Ramos (cell line): ENCODE measurements around the gene RNGTT.
"Not testable (repeated sequence)": the region's sequence is repeated elsewhere in the genome, so short reads cannot be mapped to it uniquely, and the experiment has no call there.

Source experiments
- in situ Hi-C: fragments of 300-500 bp; cut with MboI; formaldehyde crosslinking; loops from one replicate; pipeline ENCODE4 v1.14.3; 2022; ENCODE audit warnings: low sequenced_read_pairs; ENCODE audit not compliant: unreplicated experiment

RNGTT gene

GRCh38 chr6:88750936-88751335 is 212.5 kb downstream of the RNGTT start:
- in situ Hi-C loops: no loop called here

GRCh38 chr6:88749849-88750248 is 213.6 kb downstream of the RNGTT start:
- in situ Hi-C loops: no loop called here

GRCh38 chr6:88748141-88748540 is 215.3 kb downstream of the RNGTT start:
- in situ Hi-C loops: no loop called here

GRCh38 chr6:88741939-88742338 is 221.5 kb downstream of the RNGTT start:
- in situ Hi-C loops: no loop called here

DNA sequence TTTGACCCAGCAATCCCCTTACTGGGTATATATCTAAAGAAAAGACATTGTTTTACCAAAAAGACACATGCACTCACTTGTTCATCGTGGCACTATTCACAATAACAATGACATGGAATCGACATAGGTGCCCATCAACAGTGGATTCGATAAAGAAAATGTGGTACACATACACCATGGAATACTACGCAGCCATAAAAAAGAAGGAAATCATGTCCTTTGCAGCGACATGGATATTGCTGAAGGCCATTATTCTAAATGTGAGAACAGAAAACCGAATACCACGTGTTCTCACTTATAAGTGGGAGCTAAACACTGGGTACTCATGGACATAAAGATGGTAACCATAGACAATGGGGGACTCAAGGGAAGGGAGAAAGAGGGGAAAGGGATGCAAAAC is 222.3 kb downstream of the RNGTT start:
- in situ Hi-C loops: no loop called here

DNA sequence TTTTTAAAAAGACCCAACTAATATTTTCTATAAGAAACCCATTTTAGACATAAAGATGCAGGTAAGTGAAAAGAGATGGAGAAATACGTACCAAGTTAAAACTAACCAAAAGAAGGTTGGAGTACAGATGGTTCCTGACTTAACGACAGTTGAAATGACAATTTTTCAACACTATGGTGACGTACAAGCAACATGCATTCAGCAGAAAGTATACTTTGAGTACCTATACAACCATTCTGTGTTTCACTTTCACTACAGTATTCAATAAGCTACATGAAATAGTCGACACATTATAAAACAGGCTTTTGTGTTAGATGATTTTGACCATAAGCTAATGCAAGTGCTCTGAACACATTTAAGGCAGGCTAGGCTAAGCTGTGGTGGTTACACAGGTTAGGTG is 228.9 kb downstream of the RNGTT start:
- in situ Hi-C loops: no loop called here

GRCh38 chr6:88730611-88731011 is 232.8 kb downstream of the RNGTT start:
- in situ Hi-C loops: no loop called here

DNA sequence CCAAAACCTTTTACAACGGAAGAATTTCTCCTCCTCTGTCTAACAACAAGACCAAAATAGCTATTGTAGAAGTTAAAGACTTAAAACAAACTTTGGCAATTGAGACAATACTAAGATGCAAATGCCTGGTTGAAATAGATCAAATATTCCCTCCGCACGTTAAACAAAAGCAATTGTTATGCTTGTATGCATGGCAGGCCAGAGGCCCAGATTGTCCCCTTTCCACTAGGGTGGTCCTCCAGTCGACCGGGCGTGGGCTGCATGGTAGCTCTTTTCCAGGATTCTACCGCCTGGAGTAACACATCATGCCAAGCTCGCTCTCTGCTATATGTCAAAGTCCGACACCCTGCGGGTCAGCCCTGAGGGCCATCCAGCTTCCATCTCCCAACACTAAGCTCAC is 234.7 kb downstream of the RNGTT start:
- in situ Hi-C loops: no loop called here

- in situ Hi-C loops: not testable (repeated sequence)
Measured at GRCh38 chr6:88726409-88726808, 237.0 kb downstream of the RNGTT start.

DNA sequence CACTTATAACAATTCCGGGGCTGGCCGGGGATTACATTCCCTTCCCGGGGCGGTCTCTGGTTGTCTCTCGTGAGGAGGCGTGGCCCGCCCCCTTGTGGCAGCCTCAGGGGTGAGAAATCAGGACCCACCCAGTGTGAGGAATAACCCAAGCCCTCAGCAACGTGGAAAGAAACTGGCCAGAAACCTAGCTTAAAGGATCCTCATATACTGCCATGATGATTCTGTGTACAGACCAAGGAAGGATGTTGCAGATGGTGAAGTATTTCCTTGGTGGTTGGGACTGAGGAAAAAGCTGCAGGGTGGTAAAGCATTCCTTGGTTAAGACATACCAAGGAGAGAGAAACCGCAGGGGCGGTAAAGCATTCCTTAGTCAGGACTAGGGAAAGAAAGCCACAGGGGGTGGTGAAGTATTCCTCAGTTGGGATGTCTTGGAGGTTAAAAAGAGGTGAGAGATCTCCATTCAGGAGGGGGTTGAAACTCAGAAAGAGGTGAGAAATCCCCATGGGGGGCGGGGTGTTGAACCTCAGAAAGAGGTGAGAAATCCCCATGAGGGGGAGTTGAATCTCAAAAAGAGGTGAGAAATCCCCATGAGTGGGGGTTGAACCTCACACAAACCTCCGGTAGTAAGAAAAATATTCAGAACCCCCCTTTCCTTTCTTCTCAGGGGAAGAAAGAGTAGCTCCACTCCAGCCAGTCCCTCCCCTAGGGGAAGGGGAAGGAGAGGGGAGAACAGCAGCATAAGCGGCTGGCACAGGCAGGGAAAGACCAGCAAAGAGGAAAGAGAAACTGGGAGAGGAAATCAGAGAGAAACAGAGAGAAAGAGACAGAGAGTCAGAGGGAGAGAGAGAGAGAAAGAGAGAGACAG is 238.1 kb downstream of the RNGTT start:
- in situ Hi-C loops: no loop called here

GRCh38 chr6:88722686-88723085 is 240.7 kb downstream of the RNGTT start:
- in situ Hi-C loops: no loop called here

- in situ Hi-C loops: not testable (repeated sequence)
Measured at GRCh38 chr6:88716399-88716798, 247.0 kb downstream of the RNGTT start.

DNA sequence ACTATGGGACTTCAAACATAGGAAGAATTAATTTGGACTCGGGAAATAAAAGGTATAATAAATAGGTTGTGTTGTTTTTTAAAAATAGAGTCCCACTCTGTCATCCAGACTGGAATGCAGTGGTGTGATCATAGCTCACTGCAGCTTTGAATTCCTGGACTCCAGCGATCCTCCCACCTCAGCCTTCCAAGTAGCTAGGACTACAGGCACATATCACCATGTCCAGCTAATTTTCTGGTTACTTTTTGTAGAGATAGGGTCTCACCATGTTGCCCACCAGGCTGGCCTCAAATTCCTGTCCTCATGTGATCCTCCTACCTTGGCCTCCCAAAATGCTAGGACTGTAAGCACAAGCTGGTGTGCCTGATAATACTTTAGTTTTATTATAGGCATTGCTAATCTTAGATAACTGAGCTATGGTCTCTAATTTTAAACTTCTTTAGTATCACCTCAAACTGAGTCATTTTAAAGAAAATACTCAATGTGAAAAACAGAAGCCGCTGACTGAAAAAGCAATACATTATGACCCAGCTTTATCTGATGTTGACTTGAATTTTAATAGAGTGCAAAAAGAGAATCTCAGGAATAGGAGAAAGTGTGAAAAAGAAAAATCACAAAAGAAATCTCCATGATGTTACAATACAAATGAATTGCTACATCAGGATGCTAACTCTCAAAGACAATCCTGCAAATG is 251.0 kb downstream of the RNGTT start:
- in situ Hi-C loops: no loop called here

DNA sequence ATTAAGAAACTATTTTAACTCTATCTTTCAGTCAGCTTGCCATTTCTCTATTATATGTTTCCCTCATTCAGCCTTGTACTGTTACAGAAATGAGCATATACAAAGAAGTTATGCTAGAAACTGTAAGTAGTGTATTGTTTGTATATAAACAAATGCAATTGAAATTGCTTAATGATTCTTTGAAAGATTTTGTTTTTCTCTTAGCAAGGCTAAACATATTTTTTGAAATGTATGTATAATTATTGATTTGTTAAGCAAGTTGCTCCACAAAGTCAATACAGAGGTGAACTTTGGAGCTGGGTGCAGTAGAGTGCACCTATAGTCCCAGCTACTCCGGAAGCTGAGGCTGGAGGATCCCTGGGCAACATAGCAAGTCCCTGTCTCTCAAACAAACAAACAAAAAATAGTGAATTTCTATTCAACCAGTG is 253.6 kb downstream of the RNGTT start:
- in situ Hi-C loops: no loop called here

DNA sequence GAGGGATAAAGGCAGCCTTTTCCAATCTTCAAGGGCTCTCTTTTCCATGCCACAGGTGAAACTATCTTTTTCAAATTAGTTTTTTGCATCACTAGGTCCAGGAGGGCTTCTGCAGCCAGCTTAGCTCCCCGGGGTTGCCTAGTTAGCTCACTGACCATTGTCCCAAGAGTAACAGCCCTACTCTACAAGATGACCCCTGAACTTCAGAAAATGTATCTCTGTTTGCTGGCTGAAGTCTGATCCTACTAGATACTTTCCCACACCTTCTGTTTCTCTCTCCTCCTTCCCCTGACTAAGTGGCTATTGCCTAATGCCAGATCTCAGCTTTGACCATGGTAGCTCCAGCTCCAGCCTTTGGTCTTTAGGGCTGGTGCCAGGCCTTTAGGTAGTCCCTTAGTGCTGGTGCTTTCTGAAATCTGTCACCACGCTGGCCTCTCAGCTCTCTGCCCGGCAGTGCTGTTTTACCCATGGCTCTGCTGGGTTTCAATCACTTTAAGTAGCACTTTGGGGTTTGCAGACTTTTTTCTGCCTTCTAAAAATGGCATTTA is 255.1 kb downstream of the RNGTT start:
- in situ Hi-C loops: no loop called here

DNA sequence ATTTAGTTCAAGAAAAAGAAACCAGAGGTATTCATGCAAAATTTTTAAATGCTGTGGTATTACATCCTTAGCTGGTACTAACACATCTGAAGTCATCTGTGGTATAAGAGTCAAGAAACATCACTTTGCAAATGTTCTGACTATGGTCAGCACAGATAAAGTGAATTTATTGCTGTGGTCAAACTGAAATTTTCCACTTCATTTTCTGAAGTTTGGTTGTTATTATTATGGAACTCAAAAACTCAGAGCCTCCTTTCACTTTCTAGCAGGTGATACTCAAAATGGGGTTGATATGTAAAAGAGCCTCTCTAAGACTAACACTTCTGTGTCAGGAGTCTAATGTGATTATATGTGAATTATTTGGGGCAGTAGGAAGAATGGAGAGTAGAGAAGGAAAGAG is 257.8 kb downstream of the RNGTT start:
- in situ Hi-C loops: no loop called here

- in situ Hi-C loops: no loop called here
Measured at GRCh38 chr6:88704980-88705379, 258.4 kb downstream of the RNGTT start.

GRCh38 chr6:88702956-88703556 is 260.4 kb downstream of the RNGTT start:
- in situ Hi-C loops: no loop called here

GRCh38 chr6:88698661-88699060 is 264.8 kb downstream of the RNGTT start:
- in situ Hi-C loops: no loop called here

GRCh38 chr6:88695937-88696336 is 267.5 kb downstream of the RNGTT start:
- in situ Hi-C loops: no loop called here

GRCh38 chr6:88683734-88684133 is 279.7 kb downstream of the RNGTT start:
- in situ Hi-C loops: no loop called here
